CD14-positive monocyte (primary cell): Measurements from ENCODE around the gene NRF1. TPM values are rescaled to one million over a fixed set of nuclear protein-coding genes. Genes with fewer than 3 reads are reported as not detected.

Source experiments
- DNase-seq, 3 donors: peaks; one replicate each; pipeline ENCODE4 v3.0.0-alpha.2; 2011 to 2022
- H2AFZ ChIP-seq: 2 replicates; pipeline ENCODE4 v1.6.0; 2012; ENCODE audit warnings: mild to moderate bottlenecking, low read depth, low read length, inconsistent platforms; ENCODE audit not compliant: insufficient read depth, poor library complexity, severe bottlenecking
- H3K27ac ChIP-seq, 2 donors: 1 replicate in 1 of 2; 2 replicates in 1 of 2; pipeline ENCODE4 v1.5.1; 2012 to 2013; ENCODE audit warnings: low read length in 2 of 2, control low read depth in 1 of 2, inconsistent platforms in 1 of 2, low read depth in 1 of 2, mild to moderate bottlenecking in 1 of 2
- H3K27me3 ChIP-seq, 2 donors: one replicate each; pipeline versions ENCODE4 v1.6.0 to v1.6.1; 2011 to 2013; ENCODE audit warnings: low read length in 2 of 2; ENCODE audit not compliant: control insufficient read depth in 2 of 2, insufficient read depth in 2 of 2
- H3K36me3 ChIP-seq, 2 donors: replicated peaks in 1 of 2; 1 replicate in 1 of 2; 2 replicates in 1 of 2; pipeline versions ENCODE4 v1.5.1 to v1.6.1; 2012 to 2013; ENCODE audit warnings: low read length in 2 of 2, control low read depth in 1 of 2, inconsistent platforms in 1 of 2, mild to moderate bottlenecking in 1 of 2; ENCODE audit not compliant: insufficient read depth in 2 of 2, control insufficient read depth in 1 of 2
- H3K4me1 ChIP-seq, 2 donors: 1 replicate in 1 of 2; 2 replicates in 1 of 2; pipeline versions ENCODE4 v1.5.1 to v1.6.1; 2012 to 2013; ENCODE audit warnings: low read length in 2 of 2, control low read depth in 1 of 2, inconsistent platforms in 1 of 2, mild to moderate bottlenecking in 1 of 2, moderate library complexity in 1 of 2; ENCODE audit not compliant: insufficient read depth in 2 of 2, control insufficient read depth in 1 of 2
- H3K4me2 ChIP-seq: replicated peaks from 2 replicates; pipeline ENCODE3; 2012; ENCODE audit warnings: low read length, moderate library complexity, mild to moderate bottlenecking; ENCODE audit not compliant: poor library complexity, severe bottlenecking; ENCODE audit errors: extremely low read depth
- H3K4me3 ChIP-seq, 3 experiments: fragments of 200-600 bp in 1 of 3; sonication (generic) in 1 of 3; replicated peaks in 1 of 3; 1 replicate in 2 of 3; 2 replicates in 1 of 3; pipeline ENCODE4 v1.5.1; 2011 to 2013; ENCODE audit warnings: low read length in 3 of 3, mild to moderate bottlenecking in 3 of 3, control low read depth in 2 of 3, low read depth in 2 of 3, inconsistent platforms in 1 of 3, moderate library complexity in 1 of 3
- H3K79me2 ChIP-seq: 2 replicates; pipeline ENCODE4 v1.6.0; 2012; ENCODE audit warnings: mild to moderate bottlenecking, control low read depth, inconsistent platforms, low read length, moderate library complexity; ENCODE audit not compliant: insufficient read depth
- H3K9ac ChIP-seq: 2 replicates; pipeline ENCODE4 v1.6.0; 2017; ENCODE audit warnings: low read length, mild to moderate bottlenecking; ENCODE audit not compliant: insufficient read depth, poor library complexity, severe bottlenecking
- H3K9me3 ChIP-seq, 2 donors: replicated peaks in 1 of 2; 1 replicate in 1 of 2; 2 replicates in 1 of 2; pipeline versions ENCODE4 v1.5.1 to v1.6.1; 2012 to 2013; ENCODE audit warnings: low read length in 2 of 2, control low read depth in 1 of 2; ENCODE audit not compliant: control insufficient read depth in 1 of 2, insufficient read depth in 1 of 2
- H4K20me1 ChIP-seq: 2 replicates; pipeline ENCODE4 v1.6.0; 2012; ENCODE audit warnings: mild to moderate bottlenecking, low read length, control low read depth, moderate library complexity; ENCODE audit not compliant: insufficient read depth
- H3K27ac Mint-ChIP-seq, 7 donors: one replicate each; pipeline ENCODE4 v1.8.0; 2020; ENCODE audit warnings: mild to moderate bottlenecking in 7 of 7, mixed read lengths in 7 of 7, moderate library complexity in 6 of 7, inconsistent platforms in 2 of 7
- H3K27me3 Mint-ChIP-seq, 3 donors: one replicate each; pipeline ENCODE4 v1.8.0; 2021 to 2022; ENCODE audit warnings: low read depth in 3 of 3, mild to moderate bottlenecking in 3 of 3, mixed read lengths in 3 of 3, moderate library complexity in 3 of 3, inconsistent platforms in 1 of 3
- H3K36me3 Mint-ChIP-seq, 2 donors: one replicate each; pipeline ENCODE4 v1.8.0; 2020; ENCODE audit warnings: mixed read lengths in 2 of 2, inconsistent platforms in 1 of 2, mild to moderate bottlenecking in 1 of 2
- H3K4me1 Mint-ChIP-seq: one replicate; pipeline ENCODE4 v1.8.0; 2020; ENCODE audit warnings: mild to moderate bottlenecking, mixed read lengths
- H3K4me3 Mint-ChIP-seq, 2 donors: one replicate each; pipeline ENCODE4 v1.8.0; 2020; ENCODE audit warnings: mild to moderate bottlenecking in 2 of 2, mixed read lengths in 2 of 2, moderate library complexity in 1 of 2
- H3K9me3 Mint-ChIP-seq, 7 donors: one replicate each; pipeline ENCODE4 v1.8.0; 2020 to 2022; ENCODE audit warnings: mixed read lengths in 7 of 7, mild to moderate bottlenecking in 6 of 7, moderate library complexity in 6 of 7, inconsistent platforms in 2 of 7
- CTCF ChIP-seq: fragments of 200-600 bp; IDR thresholded peaks from one replicate; pipeline ENCODE4 v1.8.0; 2022; ENCODE audit warnings: antibody characterized with exemption, mild to moderate bottlenecking
- WGBS: methylation state at CpG from one replicate; pipeline ENCODE4 v1.1.5; 2013; ENCODE audit warnings: missing lambda C conversion rate; ENCODE audit not compliant: insufficient coverage; 5-methylcytosine and 5-hydroxymethylcytosine counted together
- intact Hi-C, 2 donors: fragments of 100-400 bp; cut with micrococcal nuclease; formaldehyde crosslinking; loops; one replicate each; pipeline versions ENCODE4 v1.15.0 to v1.15.1; 2023
- polyA plus RNA-seq, 3 donors: library from polyadenylated mRNA; depleted of rRNA in 1 of 3; unstranded in 2 of 3; stranded (reverse) in 1 of 3; fragments of 300-500 nt in 2 of 3; fragments of >200 nt in 1 of 3; fragmentation: Illumina TruSeq in 2 of 3; gene quantifications; 1 replicate in 2 of 3; 2 replicates in 1 of 3; pipeline ENCODE4 v1.2.3, GENCODE V29; 2012 to 2021

NRF1 gene
- polyA plus RNA-seq, 3 donors: 5.1 to 14.0 (median 7.7) TPM

- Mint-ChIP-seq H3K36me3 (no peaks in the 10 kb centered on the region), H3K4me1 (peaks cover 10% of the 10 kb centered on the region), H3K9me3 (peaks cover 0 to 6% (median 0%) of the 10 kb centered on the region in 7 donors), H3K27ac (peak overlapping the region in 1 of 7 donors; percentile 79), H3K27me3 (peaks cover 24 to 44% (median 29%) of the 10 kb centered on the region in 3 donors), H3K4me3 (no peak overlapping the region)
- Histone ChIP-seq H3K27me3 (peaks cover 0 to 6% of the 10 kb centered on the region in 2 donors), H3K9ac (no peak overlapping the region), H3K27ac (no peak overlapping the region), H3K4me3 (no peak overlapping the region), H3K79me2 (no peaks in the 10 kb centered on the region), H3K9me3 (no peaks in the 10 kb centered on the region), H3K36me3 (no peaks in the 10 kb centered on the region), H3K4me2 (no peak overlapping the region), H4K20me1 (no peaks in the 10 kb centered on the region), H2AFZ (no peak overlapping the region), H3K4me1 (peaks cover 9 to 13% of the 10 kb centered on the region in 2 donors)
- no peak for DNase-seq
- intact Hi-C loops: no loop called here
- no peak for TF ChIP-seq CTCF
- WGBS: 98% methylated on average over 8 of the region's 9 CpGs
Observed at GRCh38 chr7:129769400-129769774, 157.9 kb downstream of the NRF1 start.

- peaks cover 0 to 10% of the 10 kb centered on the region in 2 donors for H3K27me3 ChIP-seq
- no peak overlapping the region for H3K9ac ChIP-seq
- intact Hi-C loops: no loop called here
- H4K20me1 ChIP-seq: no peaks in the 10 kb centered on the region
- WGBS: 91% methylated on average over 17 of the region's 21 CpGs
- H3K4me1 ChIP-seq: peaks cover 9 to 13% of the 10 kb centered on the region in 2 donors
- TF ChIP-seq CTCF: no peak
- Mint-ChIP-seq H3K4me3 (no peak overlapping the region), H3K9me3 (peaks cover 0 to 3% (median 0%) of the 10 kb centered on the region in 7 donors), H3K27ac (peak overlapping the region in 1 of 7 donors; percentile 53), H3K27me3 (peaks cover 27 to 48% (median 31%) of the 10 kb centered on the region in 3 donors), H3K36me3 (no peaks in the 10 kb centered on the region), H3K4me1 (peaks cover 10% of the 10 kb centered on the region)
- no peak overlapping the region for H3K27ac ChIP-seq
- H3K4me3 ChIP-seq: no peak overlapping the region
- DNase-seq: no peak
- no peaks in the 10 kb centered on the region for H3K9me3 ChIP-seq
- H2AFZ ChIP-seq: no peak overlapping the region
- no peak overlapping the region for H3K4me2 ChIP-seq
- H3K36me3 ChIP-seq: no peaks in the 10 kb centered on the region
- no peaks in the 10 kb centered on the region for H3K79me2 ChIP-seq
Observed at GRCh38 chr7:129769866-129770808, 158.6 kb downstream of the NRF1 start.
